ENCODE results near the gene SCUBE2.

SCUBE2 gene

GRCh38 chr11:8998017-8998416 lies 93.4 kb downstream of the SCUBE2 start (continued):
- TF ChIP-seq ZBTB6 (tag by site-specific recombination; IDR thresholded peaks at IDR 0.05) (no peak), GLI4 (tag by site-specific recombination; IDR thresholded peaks at IDR 0.05) (no peak), ZNF10 (tag by site-specific recombination; IDR thresholded peaks at IDR 0.05) (no peak), ZNF175 (tag by site-specific recombination; IDR thresholded peaks at IDR 0.05) (no peak), ZBTB7A (tag by site-specific recombination; IDR thresholded peaks at IDR 0.05; ENCODE audit: low read depth) (no peak), ZNF600 (tag by site-specific recombination; IDR thresholded peaks at IDR 0.05) (no peak), ZNF366 (tag by site-specific recombination; conservative IDR thresholded peaks at IDR 0.05) (no peak), ZSCAN18 (tag by site-specific recombination; IDR thresholded peaks at IDR 0.05) (no peak), ZNF645 (tag by site-specific recombination; IDR thresholded peaks at IDR 0.05) (no peak)

GRCh38 chr11:8997451-8997850 lies 93.9 kb downstream of the SCUBE2 start:
- Histone ChIP-seq H3K27ac (ENCODE audit: extremely low read depth, low read depth, low read length) (no peak overlapping the region), H3K4me1 (ENCODE audit: control insufficient read depth, insufficient read depth, low read length) (no peaks in the 10 kb centered on the region), H3K4me3 (ENCODE audit: low read depth, low read length) (no peak overlapping the region), H3K36me3 (ENCODE audit: control insufficient read depth in 2 of 2, insufficient read depth in 1 of 2, low read length in 2 of 2) (no peaks in the 10 kb centered on the region), H3K9me3 (ENCODE audit: control insufficient read depth, insufficient read depth, low read depth, low read length) (no peaks in the 10 kb centered on the region)
- ChIA-PET CTCF (interaction anchor here (0.6 kb wide), 2 partner anchors 16 to 40 kb away, joined by 3 read pairs; no protein-coding TSS in a partner anchor), POLR2A (no interaction called here)
- TF ChIP-seq ZNF175 (tag by site-specific recombination; IDR thresholded peaks at IDR 0.05) (no peak), ZSCAN5A (tag by site-specific recombination; IDR thresholded peaks at IDR 0.05) (no peak), ZNF391 (tag by site-specific recombination; IDR thresholded peaks at IDR 0.05; ENCODE audit: borderline replicate concordance, low read depth) (no peak), ZNF133 (tag by site-specific recombination; IDR thresholded peaks at IDR 0.05) (no peak)

GRCh38 chr11:8989453-8989852 lies 101.9 kb downstream of the SCUBE2 start:
- no peaks in the 10 kb centered on the region for H3K4me1 ChIP-seq (ENCODE audit: control insufficient read depth, insufficient read depth, low read length)
- peaks cover 0 to 4% of the 10 kb centered on the region in 2 experiments; a peak in 1 of 3 replicates for H3K36me3 ChIP-seq (ENCODE audit: control insufficient read depth in 2 of 2, insufficient read depth in 1 of 2, low read length in 2 of 2)
- CTCF ChIA-PET = no interaction called here
- no peaks in the 10 kb centered on the region for H3K9me3 ChIP-seq (ENCODE audit: control insufficient read depth, insufficient read depth, low read depth, low read length)
- POLR2A ChIA-PET = no interaction called here
- no peak overlapping the region for H3K4me3 ChIP-seq (ENCODE audit: low read depth, low read length)
- no peak overlapping the region for H3K27ac ChIP-seq (ENCODE audit: extremely low read depth, low read depth, low read length)
- no peak for TF ChIP-seq ZNF621 (tag by site-specific recombination; IDR thresholded peaks at IDR 0.05)
- TF ChIP-seq ZSCAN23 (tag by site-specific recombination; IDR thresholded peaks at IDR 0.05) = no peak
- no peak for TF ChIP-seq ZNF223 (tag by site-specific recombination; IDR thresholded peaks at IDR 0.05)
- TF ChIP-seq PRDM10 (tag by site-specific recombination; IDR thresholded peaks at IDR 0.05) = no peak
- no peak for TF ChIP-seq ZNF48 (tag by site-specific recombination; IDR thresholded peaks at IDR 0.05)
- TF ChIP-seq ZBTB20 (tag by site-specific recombination; IDR thresholded peaks at IDR 0.05) = no peak
- no peak for TF ChIP-seq ZNF121 (tag by site-specific recombination; IDR thresholded peaks at IDR 0.05)
- no peak for TF ChIP-seq KLF16 (tag by site-specific recombination; IDR thresholded peaks at IDR 0.05)
- no peak for TF ChIP-seq PATZ1 (tag by site-specific recombination; IDR thresholded peaks at IDR 0.05)
- TF ChIP-seq ZNF19 (tag by site-specific recombination; IDR thresholded peaks at IDR 0.05; ENCODE audit: low read depth) = no peak
- no peak for TF ChIP-seq KLF7 (tag by site-specific recombination; IDR thresholded peaks at IDR 0.05; ENCODE audit: borderline replicate concordance)
